Epithelial cell of prostate (primary cell): ENCODE results near the gene TSPAN9.
A peak's percentile ranks its signal among the peaks of the same experiment; 100 is the strongest.

Experiments
- DNase-seq: peaks from one replicate; pipeline ENCODE4 v3.0.0-alpha.2; 2011; ENCODE audit warnings: low read depth, low spot score
- H3K27ac ChIP-seq: fragments of 450-650 bp; 2 replicates; pipeline ENCODE4 v1.5.1; 2017; ENCODE audit warnings: mild to moderate bottlenecking

Gene TSPAN9

DNA sequence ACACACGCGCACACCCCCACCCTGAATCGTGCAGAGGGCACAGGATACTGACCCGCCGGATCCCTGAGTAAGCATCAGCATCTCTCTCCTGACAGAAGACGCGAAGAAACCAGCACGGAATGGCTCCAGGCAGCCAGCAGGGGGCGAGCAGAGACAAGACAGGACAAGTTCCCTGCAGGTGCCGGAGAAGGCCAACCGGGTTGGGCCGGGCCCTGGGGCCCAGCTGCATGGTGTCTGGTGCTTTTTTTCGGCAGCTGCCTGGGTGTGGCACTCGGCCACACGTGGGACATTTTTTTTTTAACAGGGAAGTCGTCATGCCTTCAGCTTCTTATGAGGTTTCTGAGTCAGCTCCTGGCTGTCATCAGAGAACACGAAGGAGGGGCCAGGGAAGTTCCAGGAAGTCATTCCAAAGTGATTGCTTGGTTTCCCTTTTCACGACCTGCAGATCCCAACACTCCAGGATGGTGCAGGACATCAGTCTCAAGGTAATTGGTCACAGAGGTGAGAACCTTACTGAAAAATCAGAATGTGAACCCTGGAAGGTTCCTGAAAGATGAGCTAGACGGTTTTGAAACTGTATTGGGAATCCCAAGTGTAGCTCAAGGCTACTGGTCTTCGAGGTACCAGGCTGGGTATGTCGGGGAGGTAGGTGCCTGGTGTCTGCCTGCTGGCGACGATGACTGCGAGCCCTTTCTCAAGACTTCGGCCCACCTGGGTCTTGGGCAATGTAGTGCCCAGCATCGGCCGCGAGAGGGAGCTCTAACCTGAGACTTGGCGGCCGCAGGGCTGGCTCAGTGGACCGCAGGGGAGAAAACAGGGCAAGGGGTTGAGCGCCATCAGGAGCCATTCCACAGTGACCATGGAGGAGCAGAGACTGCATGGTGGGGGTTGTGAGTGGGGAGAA lies 223.0 kb downstream of the TSPAN9 start:
- peak overlapping the region; percentile 94 for H3K27ac ChIP-seq
- peak; percentile 99 for DNase-seq

DNA sequence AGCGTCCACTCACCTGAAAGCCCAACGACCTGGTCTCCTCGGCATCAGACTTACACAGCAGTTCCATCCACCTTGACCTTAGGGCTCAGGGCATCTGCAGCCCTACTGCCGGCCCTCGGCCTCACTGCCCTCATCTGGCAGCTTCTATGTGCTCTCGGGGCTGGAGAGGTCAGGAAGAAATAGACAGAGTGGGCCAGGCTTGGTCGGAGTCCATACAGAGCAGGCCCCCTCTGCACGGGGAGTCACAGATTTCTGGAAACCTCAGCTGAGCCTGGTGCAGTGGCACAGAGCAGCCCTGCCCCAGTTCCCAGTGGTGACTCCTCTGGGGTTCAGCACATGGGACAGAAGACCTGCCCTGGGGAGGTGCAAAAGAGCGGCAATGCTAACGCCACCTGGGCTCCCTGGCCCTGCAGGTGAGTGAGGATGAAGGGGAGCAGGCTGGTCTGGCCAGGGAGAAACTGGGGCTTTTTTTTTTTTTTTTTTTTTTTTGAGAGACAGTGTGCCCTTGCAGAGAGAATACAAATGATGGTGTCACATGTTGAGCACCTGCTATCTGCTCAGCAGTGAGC lies 223.7 kb downstream of the TSPAN9 start:
- no peak for DNase-seq
- peak overlapping the region; percentile 94 for H3K27ac ChIP-seq

DNA sequence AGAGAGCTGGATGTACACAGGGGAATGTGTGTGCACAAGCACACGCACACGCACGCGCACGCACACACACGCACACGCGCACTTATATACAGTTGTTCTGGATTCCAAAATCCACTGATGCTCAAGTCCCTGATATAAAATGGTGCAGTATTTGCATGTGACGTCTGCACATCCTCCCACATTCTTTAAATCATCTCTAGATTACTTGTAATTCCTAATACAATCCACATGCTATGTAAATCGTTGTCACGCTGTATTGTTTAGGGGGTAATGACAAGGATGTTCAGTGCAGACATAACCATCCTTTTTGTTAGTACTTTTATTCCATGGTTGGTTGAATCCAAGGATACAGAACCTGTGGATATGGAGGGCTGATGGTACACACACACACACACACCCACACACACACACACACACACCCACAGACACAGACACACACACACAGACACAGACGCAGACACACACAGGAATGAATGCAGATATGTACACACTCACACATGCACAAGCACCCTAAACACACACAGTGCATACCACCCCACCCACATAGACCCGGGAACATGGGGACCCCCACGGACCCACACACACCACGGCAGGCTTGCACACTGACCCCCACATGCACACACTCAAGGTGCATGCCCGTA lies 225.3 kb downstream of the TSPAN9 start:
- no peak overlapping the region for H3K27ac ChIP-seq
- DNase-seq, result no peak

- DNase-seq, result no peak
- peak overlapping the region; percentile 70 for H3K27ac ChIP-seq
Measured at GRCh38 chr12:3303410-3304136, 226.4 kb downstream of the TSPAN9 start.

- DNase-seq, result peak; percentile 83
Measured at GRCh38 chr12:3304436-3305165, 227.4 kb downstream of the TSPAN9 start.

DNA sequence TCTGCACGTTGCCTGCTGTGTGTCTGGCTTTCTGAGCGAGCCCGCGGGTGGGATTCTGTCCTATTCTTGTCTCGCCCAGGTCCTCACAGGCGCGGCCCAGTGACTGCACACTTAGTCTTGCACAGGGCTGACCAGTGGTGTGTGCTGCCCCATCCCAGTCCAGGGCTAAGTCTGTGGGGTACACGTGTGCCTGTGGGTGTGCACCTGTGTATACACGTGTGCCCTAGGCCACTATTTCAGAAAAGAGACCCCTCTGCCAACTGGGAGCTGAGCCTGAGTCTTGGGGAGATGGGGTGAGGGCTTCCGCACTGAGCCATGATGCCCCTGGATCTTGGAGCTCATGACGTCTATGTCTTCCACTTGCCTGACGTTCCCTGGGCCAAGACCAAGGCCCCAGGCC lies 228.3 kb downstream of the TSPAN9 start:
- H3K27ac ChIP-seq, result no peak overlapping the region
- no peak for DNase-seq

More at GRCh38 chr12:3304436-3305165, 227.4 kb downstream of the TSPAN9 start:
- peak overlapping the region; percentile 70 for H3K27ac ChIP-seq

DNA sequence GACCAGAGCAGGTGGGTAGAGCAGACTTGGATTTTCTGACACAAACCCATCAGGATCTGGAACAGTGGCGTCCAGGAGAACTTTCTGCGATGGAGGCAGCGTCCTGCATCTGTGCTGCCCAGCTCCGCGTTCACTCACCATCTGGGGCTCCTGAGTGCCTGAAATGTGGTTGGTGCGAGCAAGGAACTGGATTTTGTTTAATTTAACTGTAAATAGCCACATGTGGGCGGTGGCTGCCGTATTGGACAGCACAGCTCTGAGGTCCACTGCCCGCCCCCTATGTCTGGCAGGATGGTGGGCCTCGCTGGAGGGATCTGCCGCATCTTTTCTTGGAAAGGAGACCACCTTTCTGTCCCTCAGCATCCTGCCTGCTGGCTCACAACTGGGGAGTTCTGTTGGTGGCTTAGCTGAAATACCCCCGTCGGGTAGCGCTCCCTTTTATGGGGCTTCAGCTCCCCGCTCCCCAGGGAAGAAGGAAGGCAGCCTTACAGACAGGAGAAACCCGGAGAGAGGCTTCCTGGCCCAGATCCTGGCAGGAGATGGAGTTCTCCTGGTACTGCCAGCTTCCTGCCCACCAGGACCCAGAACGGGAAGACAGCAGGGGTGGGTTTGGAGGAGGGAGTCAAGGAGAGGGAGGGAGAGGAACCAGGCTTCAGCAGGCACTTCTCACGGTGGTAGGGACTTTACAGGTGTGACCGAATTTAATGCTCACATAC lies 228.9 kb downstream of the TSPAN9 start:
- no peak for DNase-seq
- H3K27ac ChIP-seq, result no peak overlapping the region

DNA sequence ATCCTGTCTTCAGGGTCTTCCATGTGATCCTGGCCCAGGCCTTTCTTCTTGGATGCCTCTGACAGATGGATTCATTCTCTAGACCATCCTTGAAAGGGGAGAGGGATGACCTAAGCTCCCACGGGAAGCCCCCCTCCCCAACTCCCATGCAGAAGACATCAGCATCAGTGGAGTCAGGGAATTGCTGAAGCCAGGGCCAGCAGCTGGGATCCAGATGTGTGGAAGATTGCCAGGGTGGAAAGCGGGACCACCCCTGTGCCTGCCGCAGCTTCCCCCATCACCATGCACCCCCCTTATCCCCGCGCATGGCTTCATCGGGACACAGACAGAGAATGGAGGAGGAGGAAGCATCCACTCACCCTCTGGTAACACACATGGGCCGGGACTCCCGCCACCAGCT lies 230.2 kb downstream of the TSPAN9 start:
- DNase-seq, result no peak
- H3K27ac ChIP-seq, result no peak overlapping the region

DNA sequence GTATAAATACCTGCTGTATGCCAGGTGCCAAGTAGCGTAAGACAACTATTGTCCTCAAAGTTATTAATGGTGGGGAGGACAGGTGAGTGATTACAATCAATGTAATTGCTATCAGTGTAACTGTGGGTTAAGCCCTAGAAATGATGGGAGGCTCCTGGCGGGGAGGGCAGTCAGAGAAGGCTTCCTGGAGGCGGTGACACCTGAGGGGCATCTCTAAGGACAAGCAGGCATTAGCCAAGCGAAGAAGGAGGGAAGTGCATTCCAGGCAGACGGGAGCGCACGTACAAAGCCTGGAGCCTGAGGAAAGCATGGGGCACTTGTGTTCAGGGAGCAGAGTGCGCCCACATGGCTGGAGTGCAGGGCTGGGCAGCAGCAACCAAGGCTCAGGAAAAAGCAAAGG lies 230.9 kb downstream of the TSPAN9 start:
- DNase-seq, result no peak
- H3K27ac ChIP-seq, result no peak overlapping the region

GRCh38 chr12:3308609-3309008 lies 231.4 kb downstream of the TSPAN9 start:
- DNase-seq, result no peak
- H3K27ac ChIP-seq, result no peak overlapping the region

GRCh38 chr12:3309805-3310204 lies 232.6 kb downstream of the TSPAN9 start:
- no peak for DNase-seq
- no peak overlapping the region for H3K27ac ChIP-seq

DNA sequence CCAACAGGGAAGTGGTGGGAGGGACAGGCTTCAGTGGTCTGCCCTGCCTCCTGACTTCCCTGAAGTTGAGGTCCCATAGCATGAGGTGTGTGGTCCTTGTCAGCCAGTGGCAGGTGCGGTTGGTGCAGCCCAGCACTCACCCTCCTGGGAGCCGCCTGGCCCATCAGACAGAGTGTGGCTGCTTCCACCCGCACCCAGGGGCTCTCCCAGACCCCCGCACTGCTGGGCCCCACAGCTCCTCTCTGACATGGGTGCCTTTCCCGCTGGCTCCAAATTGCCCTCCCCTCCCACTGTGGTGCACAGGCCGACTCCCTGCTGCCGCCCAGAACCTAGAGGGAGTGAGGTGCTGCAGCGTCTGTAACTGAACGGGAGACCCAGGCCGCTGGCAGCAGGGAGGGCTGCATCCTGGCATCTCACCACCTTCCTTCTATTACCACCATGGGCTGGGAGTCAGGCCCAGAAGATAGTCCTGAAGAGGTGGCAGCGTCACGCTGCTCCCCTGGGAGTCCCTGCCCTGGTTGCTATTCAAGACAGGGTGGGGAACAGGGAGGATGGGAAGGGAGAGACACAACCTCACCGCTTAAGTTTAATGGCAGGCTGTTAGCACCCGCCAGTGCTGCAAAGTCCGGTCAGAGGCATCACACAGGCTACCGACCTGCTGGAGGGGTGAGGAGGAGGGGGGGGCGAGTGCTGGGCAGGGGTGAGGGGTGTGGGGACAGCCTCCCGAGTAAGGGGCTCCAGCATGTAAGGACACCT lies 233.3 kb downstream of the TSPAN9 start:
- DNase-seq, result no peak
- H3K27ac ChIP-seq, result no peak overlapping the region

- peak overlapping the region; percentile 54 for H3K27ac ChIP-seq
- peak; percentile 63 for DNase-seq
Measured at GRCh38 chr12:3311027-3311402, 233.8 kb downstream of the TSPAN9 start.

DNA sequence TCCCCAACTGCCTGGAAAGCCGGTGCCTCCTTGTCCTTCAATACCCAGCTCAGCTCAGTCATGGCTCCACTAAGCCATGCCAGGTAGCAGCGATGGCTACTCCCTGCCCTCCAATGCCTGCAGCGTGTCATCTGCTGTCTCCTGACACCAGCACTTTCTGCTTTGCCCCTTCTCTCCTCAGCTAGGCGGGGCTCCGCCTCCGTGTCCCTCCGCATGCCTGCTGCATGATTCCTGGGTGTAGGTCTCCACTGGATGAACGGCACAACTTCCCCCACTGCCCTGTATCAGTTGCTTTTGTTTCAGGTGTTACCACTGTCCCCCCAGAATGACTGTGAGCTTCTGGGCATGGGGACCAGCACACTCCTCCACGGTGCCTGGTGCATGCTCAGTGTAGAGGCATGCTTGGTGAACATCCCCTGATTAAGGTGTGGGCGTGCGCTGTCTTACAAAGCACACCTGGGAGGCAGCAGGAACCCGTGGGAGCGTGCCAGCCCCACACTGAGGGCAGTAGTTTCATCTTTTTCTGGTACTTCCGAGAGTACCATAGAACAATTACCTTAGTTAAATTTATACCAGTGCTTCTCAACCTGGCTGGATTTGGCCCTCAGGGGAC lies 234.4 kb downstream of the TSPAN9 start:
- peak overlapping the region; percentile 54 for H3K27ac ChIP-seq
- no peak for DNase-seq

DNA sequence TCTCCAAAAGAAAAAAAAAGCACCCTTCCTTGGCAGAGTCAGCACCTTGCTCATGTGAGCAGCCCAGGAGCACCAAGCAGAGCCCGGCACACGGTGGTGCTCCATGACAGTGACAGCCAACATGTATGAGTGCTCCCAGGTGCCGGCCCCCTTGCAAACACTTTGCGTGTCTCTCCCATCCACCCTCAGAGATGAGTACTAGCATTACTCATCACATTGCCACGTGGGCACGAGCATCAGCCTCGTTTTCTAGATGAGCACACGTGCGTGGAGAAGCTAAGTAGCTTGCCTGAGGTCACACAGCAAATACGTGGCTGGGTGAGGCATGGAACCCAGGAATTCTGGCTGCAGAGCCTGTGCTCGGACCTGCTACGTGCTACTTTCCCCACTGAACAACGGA lies 235.9 kb downstream of the TSPAN9 start:
- DNase-seq, result no peak

GRCh38 chr12:3313675-3314663 lies 236.8 kb downstream of the TSPAN9 start:
- H3K27ac ChIP-seq, result no peak overlapping the region
- DNase-seq, result no peak

More for the DNA sequence above, 235.9 kb downstream of the TSPAN9 start:
- no peak overlapping the region for H3K27ac ChIP-seq

GRCh38 chr12:3315201-3315661 lies 238.1 kb downstream of the TSPAN9 start:
- DNase-seq, result no peak
- H3K27ac ChIP-seq, result no peak overlapping the region
